ENCODE data around the gene GADD45A. TPM values are rescaled to one million over a fixed set of nuclear protein-coding genes. Genes with fewer than 3 reads are reported as not detected.

GADD45A gene
- total RNA-seq, 8 experiments from 2014 or later: 35.9 to 144 (median 56.1) TPM

DNA sequence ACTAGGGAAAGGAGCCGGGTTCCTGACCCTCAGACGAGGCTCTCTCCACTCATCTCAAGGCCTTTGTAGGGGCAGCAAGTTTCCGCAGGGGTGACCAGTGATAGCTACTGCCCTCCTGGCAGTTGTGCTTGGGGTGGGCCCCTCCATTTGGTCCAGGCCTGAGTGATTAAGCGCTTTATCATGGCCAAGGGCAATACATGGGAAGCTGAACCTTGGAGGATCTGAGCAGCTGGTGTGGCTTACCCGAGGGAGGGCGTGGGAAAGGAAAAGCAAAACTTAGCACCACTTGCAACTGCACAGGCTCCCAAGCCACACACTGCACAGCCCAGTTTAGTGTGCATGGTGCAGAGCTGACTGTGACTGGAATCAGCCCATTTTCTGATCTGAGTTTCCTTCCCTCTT lies 47.8 kb downstream of the GADD45A start:
- Histone ChIP-seq H3K27ac (no peak overlapping the region), H3K4me3 (no peak overlapping the region), H3K4me1 (replicated peaks in 1 of 2) (peaks cover 0 to 5% of the 10 kb centered on the region in 2 donors)
- peak in 3 of 8 experiments; percentile 72 to 85 (median 73) for ATAC-seq (replicated peaks in 6 of 8)
- WGBS, 10 experiments: 0 to 100% (median 83%) methylated on average over 1 to 6 of the region's 6 CpGs; no CpG with 5 or more reads in 1 of the 10 experiments
- in situ Hi-C loops (cut with MboI; ENCODE audit: low pct_unique_long_range_greater_than_20kb in 2 of 9, low sequenced_read_pairs in 9 of 9, unreplicated experiment in 9 of 9): no loop called here

- no peak overlapping the region for H3K27ac ChIP-seq
- peak in 1 of 8 experiments; percentile 1 for ATAC-seq (replicated peaks in 6 of 8)
- peaks cover 0 to 5% of the 10 kb centered on the region in 2 donors for H3K4me1 ChIP-seq (replicated peaks in 1 of 2)
- H3K4me3 ChIP-seq: no peak overlapping the region
- 40 to 100% (median 81%) methylated on average over 1 to 4 of the region's 4 CpGs; no CpG with 5 or more reads in 3 of the 10 experiments for WGBS, 10 experiments
- in situ Hi-C loops (cut with MboI; ENCODE audit: low pct_unique_long_range_greater_than_20kb in 2 of 9, low sequenced_read_pairs in 9 of 9, unreplicated experiment in 9 of 9): no loop called here
These were observed 48.8 kb downstream of the GADD45A start for GRCh38 chr1:67733681-67734322.

GRCh38 chr1:67734323-67734690 lies 49.3 kb downstream of the GADD45A start:
- in situ Hi-C loops (cut with MboI; ENCODE audit: low pct_unique_long_range_greater_than_20kb in 2 of 9, low sequenced_read_pairs in 9 of 9, unreplicated experiment in 9 of 9): no loop called here
- 83 to 100% (median 94%) methylated on average over 1 to 3 of the region's 3 CpGs; no CpG with 5 or more reads in 4 of the 10 experiments for WGBS, 10 experiments
- Histone ChIP-seq H3K27ac (no peak overlapping the region), H3K4me3 (no peak overlapping the region), H3K4me1 (replicated peaks in 1 of 2) (peaks cover 0 to 5% of the 10 kb centered on the region in 2 donors)
- no peak for ATAC-seq (replicated peaks in 6 of 8)

GRCh38 chr1:67735206-67735605 lies 50.2 kb downstream of the GADD45A start:
- no peak overlapping the region for H3K27ac ChIP-seq
- ATAC-seq (replicated peaks in 6 of 8): peak in 1 of 8 experiments; percentile 4
- H3K4me3 ChIP-seq: no peak overlapping the region
- 0 to 100% (median 82%) methylated on average over 1 to 3 of the region's 3 CpGs for WGBS, 10 experiments
- in situ Hi-C loops (cut with MboI; ENCODE audit: low pct_unique_long_range_greater_than_20kb in 2 of 9, low sequenced_read_pairs in 9 of 9, unreplicated experiment in 9 of 9): no loop called here
- peaks cover 0 to 5% of the 10 kb centered on the region in 2 donors for H3K4me1 ChIP-seq (replicated peaks in 1 of 2)

- in situ Hi-C loops (cut with MboI; ENCODE audit: low pct_unique_long_range_greater_than_20kb in 2 of 9, low sequenced_read_pairs in 9 of 9, unreplicated experiment in 9 of 9): no loop called here
- ATAC-seq (replicated peaks in 6 of 8): peak; percentile 46 to 97 (median 92)
- WGBS, 10 experiments: 4 to 79% (median 38%) methylated on average over 1 to 10 of the region's 11 CpGs; no CpG with 5 or more reads in 2 of the 10 experiments
These were observed 51.0 kb downstream of the GADD45A start for GRCh38 chr1:67735806-67736627.

DNA sequence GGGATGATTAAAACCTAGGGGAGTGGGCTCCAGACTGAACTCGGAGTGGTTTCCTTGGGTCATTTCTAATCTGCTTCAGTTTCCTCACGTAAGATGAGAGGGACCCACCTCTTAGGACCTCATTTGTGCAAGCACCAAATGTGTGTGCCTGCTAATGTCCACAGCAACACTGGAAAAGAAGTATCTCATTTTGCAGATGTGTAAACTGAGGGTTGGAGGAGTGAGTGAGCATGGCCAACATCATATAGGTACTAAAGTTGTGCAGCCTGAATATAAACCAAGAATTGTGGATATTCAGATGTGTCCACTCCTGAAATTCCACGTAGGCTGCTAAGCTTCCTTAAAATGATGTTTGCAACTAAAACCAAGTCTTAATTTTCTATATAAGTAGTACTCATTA lies 51.7 kb downstream of the GADD45A start:
- WGBS, 10 experiments: 88 to 100% (median 100%) methylated on average over 1 to 3 of the region's 3 CpGs; no CpG with 5 or more reads in 2 of the 10 experiments
- H3K27ac ChIP-seq: no peak overlapping the region
- no peak overlapping the region for H3K4me3 ChIP-seq
- H3K4me1 ChIP-seq (replicated peaks in 1 of 2): peaks cover 0 to 5% of the 10 kb centered on the region in 2 donors
- in situ Hi-C loops (cut with MboI; ENCODE audit: low pct_unique_long_range_greater_than_20kb in 2 of 9, low sequenced_read_pairs in 9 of 9, unreplicated experiment in 9 of 9): no loop called here
- no peak for ATAC-seq (replicated peaks in 6 of 8)

More at GRCh38 chr1:67735806-67736627, 51.0 kb downstream of the GADD45A start:
- Histone ChIP-seq H3K4me3 (no peak overlapping the region), H3K4me1 (replicated peaks in 1 of 2) (peaks cover 0 to 5% of the 10 kb centered on the region in 2 donors), H3K27ac (no peak overlapping the region)

DNA sequence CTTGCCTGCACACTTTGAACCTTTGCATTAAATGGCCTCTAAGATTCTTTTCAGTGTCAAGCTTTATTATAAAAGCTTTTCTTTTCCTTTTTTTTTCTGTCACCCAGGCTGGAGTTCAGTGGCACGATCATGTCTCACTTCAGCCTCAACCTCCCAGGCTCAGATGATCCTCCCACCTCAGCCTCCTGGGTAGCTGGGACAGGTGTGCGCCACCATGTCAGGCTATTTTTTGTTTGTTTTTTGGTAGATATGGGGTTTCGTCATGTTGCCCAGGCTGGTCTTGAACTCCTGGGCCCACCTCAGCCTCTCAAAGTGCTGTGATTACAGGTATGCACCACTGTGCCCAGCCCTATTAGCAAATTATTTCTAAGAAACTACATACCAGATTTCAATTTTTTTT lies 52.9 kb downstream of the GADD45A start:
- in situ Hi-C loops (cut with MboI; ENCODE audit: low pct_unique_long_range_greater_than_20kb in 2 of 9, low sequenced_read_pairs in 9 of 9, unreplicated experiment in 9 of 9): no loop called here
- WGBS, 10 experiments: 90 to 100% (median 100%) methylated on average over 1 to 3 of the region's 3 CpGs; no CpG with 5 or more reads in 1 of the 10 experiments
- no peak overlapping the region for H3K4me3 ChIP-seq

More for the DNA sequence above, 52.9 kb downstream of the GADD45A start:
- Histone ChIP-seq H3K4me1 (replicated peaks in 1 of 2) (peaks cover 0 to 5% of the 10 kb centered on the region in 2 donors), H3K27ac (no peak overlapping the region)
- ATAC-seq (replicated peaks in 6 of 8): no peak

Other genes starting within 250 kb of the GADD45A start
- gene GNG12, start 148.3 kb downstream of the GADD45A start, total RNA-seq: 100 to 1,000 TPM in 2 of 8 experiments, 10 to 100 TPM in 5, 1 to 10 TPM in 1; 8.6 to 146 (median 51.7) TPM

Measured in motor neuron (in vitro differentiated cells).